GM21737 (cell line): ENCODE measurements around the gene F8A2.
"Not testable (repeated sequence)": the region's sequence is repeated elsewhere in the genome, so short reads cannot be mapped to it uniquely, and the experiment has no call there.

Experiments used
- ATAC-seq: cut with Tn5 transposase; IDR thresholded peaks from one replicate; pipeline ENCODE4 v1.9.1; 2021; ENCODE audit warnings: mild to moderate bottlenecking, moderate library complexity; ENCODE audit not compliant: unreplicated experiment

F8A2 gene

DNA sequence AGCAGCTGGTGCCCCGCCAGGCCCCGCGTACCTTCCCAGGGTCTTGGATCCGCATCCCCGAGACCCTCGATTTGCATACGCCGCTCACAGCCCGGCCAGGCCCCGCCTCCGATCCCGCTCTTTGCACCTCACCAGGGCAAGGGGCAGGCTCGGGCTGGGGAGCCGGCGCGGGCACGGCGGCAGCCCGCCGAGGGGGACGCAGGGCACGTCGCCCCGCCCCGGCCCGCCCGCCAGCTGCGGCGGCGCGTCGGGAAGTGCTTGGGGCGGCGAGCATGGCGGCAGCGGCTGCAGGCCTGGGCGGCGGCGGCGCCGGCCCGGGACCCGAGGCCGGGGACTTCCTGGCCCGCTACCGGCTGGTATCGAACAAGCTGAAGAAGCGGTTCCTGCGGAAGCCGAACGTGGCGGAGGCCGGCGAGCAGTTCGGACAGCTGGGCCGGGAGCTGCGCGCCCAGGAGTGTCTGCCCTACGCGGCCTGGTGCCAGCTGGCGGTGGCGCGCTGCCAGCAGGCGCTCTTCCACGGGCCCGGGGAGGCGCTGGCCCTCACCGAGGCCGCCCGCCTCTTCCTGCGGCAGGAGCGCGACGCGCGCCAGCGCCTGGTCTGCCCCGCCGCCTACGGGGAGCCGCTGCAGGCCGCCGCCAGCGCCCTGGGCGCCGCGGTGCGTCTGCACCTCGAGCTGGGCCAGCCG lies at the start of gene F8A2:
Gene F8A2, plus strand, starts transcription at position 253 of the 686 bp plus-strand sequence. Its CDS starts 20 bp downstream, at position 273.
- ATAC-seq, result peak; percentile 73

DNA sequence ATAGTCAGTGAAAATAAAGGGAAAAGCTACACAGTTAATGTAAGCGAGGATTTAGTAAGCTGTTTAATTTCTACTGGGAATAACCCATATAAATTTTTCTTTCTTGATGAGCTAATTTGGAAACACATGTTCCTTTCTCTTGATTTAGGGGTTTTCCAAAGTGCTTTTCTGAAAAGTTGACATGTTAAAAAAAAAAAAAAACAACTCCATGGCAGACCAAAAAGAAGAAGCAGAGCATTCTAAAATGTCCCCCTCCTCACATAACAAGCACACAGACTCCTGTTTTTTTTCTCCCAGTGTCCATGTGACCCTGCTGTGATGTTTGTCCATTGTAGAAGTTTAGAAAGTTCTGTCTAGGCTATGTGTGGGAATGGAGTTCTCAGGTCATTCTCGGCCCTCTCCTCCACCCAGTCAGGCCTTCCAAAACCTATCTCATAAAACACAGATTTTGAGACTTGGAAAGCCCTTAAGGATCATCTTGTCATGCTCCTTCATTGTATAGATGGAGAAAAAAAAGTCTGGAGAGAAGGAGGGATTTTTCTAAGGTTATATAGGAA lies 48.3 kb upstream of the F8A2 start:
- no peak for ATAC-seq

DNA sequence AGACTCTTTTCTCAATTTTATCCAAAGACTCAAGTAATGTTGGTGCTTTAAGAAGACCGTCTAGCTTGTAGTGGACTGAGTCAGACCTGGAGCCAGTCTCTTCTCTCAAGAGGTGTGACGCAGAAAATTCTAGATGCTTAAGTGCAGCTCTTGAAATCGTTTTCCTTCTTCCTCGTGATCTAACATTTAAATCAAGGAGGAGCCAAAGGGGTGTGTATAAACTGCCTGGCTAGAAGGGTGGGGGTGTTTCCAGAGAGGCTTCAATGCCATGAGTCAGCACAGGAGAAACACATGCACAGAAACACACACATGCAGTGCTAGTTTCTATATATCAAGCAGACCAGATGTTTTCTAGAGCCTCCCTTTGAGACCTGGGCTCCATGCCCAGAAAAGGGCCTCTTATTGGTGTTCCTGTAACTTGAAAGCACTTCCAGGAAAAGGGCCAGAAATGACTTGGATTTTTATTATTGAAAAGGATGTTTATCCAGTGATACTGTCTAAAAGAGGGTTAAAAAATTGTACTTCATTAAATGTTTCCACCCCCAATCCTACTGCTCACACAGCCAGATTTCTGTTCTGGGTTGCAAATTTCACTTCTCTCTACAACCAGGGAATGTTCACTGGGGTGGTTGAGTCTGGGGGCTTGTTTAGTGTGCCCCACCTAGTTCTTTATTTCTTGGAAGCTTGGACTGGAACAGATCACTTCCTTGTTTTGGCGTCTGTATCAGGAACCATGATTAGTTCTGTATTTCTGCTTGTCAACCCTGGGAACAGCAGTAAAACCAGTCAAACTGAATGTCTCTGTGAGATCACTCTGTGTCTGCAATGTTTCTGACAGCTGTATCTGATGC lies 47.2 kb upstream of the F8A2 start, which contains the start of gene CLIC2:
Gene CLIC2, minus strand, starts transcription at position 129 of the 851 bp plus-strand sequence. CDS start 187 bp downstream, outside the sequence.
- no peak for ATAC-seq

DNA sequence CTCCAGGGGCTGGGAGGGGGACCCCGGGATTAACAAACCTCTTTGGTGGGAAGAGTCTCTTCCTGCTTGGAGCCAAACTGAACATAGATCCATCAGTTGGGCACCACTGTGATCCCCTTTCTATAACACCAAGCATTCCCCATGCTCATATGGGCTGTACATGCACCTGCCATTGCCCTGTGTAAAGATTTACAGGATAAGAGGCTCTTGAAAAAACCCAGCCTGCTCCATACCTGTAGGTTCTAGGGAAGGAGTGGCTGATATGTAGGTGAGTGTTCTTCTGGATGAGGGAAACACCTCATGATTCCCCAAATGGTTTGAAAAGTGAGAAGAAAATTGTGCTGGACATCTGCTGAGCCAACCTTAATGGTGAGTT lies 46.6 kb upstream of the F8A2 start:
- not testable (repeated sequence) for ATAC-seq

DNA sequence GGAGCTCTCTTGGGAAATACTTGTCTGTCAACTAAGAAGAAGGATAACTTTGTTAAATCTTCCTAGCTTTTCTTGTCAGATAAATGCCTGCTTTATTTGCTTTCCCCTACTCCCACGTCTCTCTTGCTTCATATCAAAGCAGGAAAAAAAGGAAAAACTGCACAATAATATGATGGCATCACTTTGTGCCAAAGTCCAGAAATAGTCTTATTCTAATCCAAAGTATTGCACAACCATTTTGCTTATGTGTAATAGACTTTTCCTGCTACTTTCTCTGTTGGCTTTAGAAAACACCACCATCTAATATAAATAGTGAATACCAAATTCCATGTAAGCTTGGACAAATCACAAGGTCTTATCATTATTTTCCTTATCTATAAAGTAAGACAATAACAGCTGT lies 36.2 kb upstream of the F8A2 start:
- not testable (repeated sequence) for ATAC-seq

DNA sequence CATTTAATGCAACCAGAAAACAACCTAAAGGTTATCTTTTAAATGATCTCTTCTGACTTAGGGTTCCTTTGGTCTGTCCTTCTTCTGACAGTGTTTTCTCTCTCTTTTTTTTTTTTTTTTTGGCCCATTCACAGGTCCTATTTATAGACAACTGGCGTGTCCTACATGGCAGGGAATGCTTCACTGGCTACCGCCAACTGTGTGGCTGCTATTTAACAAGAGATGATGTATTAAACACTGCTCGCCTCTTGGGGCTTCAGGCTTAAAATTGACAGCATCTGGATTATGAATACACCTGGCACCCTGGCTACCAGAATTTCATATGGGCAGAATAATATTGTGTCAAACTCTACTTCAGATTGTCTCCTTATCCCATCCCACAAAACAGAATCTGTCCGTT lies 32.4 kb upstream of the F8A2 start:
- not testable (repeated sequence) for ATAC-seq

DNA sequence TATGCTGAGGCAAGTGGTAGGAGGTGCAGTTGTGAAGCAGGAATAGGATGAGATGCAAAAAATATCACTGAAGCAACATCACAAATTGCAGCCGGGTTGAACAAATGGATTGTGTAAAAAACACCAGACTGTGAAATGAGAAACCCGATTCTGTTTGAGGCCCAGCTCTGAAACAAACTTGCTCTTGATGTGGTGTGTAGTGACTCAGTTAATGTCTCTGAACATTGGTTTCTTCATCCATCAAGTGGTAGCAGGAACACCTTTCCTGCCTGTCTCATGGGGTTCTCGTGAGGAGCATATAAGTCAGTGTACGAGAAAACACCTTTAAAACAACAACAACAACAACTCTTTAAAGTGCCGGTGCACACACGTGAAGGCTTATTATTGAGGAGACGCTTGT lies 18.2 kb upstream of the F8A2 start:
- ATAC-seq, result not testable (repeated sequence)

DNA sequence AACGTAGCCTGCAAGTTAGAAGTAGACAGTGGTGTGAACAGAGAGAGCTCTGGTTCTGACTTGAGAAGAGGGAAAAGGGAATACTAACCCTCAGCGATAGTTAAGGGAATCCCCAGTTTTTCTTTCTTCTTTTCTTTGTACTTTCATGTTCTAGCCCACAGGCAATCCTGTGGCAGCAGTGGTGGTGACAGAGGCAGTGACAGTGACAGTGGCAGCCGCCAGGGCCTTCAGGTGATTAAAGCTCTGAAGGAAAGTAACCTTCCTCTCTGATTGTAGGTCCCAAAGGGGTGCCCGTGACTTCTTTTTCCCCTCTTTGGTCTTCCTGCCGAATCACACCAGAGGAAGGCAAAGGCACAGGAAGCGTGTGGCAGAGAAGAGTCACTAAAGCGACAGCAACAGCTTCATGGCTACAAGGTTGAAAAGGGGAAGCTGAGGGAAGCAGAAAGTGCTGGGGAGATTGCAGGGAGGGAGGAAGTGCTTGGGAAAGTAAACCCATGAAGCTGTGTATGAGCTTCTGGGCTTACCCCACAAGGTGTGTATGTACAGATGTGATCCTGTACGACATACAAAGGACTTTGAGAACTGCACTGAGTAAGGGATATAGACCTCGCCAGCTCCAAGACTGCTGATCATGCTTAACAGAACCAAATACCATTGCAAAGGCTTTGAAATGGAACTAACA lies 8.0 kb upstream of the F8A2 start:
- ATAC-seq, result peak; percentile 80

DNA sequence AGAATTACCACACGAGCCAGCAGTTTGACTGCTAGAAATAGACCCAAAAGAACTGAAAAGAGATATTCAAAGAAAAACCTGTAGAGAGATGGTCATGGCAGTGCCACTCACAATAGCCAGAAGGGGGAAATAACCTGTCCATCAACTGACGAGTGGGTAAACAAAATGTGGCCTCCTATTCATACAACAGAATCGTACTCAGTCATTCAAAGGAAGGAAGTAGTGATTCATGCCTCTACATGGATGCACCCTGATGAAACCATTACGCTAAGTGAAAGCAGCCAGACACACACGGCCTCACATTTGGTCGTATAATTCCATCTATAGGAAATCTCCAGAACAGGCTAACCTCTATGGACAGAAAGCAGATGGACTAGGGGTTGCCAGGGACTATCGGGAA lies 2.1 kb upstream of the F8A2 start:
- ATAC-seq, result not testable (repeated sequence)

DNA sequence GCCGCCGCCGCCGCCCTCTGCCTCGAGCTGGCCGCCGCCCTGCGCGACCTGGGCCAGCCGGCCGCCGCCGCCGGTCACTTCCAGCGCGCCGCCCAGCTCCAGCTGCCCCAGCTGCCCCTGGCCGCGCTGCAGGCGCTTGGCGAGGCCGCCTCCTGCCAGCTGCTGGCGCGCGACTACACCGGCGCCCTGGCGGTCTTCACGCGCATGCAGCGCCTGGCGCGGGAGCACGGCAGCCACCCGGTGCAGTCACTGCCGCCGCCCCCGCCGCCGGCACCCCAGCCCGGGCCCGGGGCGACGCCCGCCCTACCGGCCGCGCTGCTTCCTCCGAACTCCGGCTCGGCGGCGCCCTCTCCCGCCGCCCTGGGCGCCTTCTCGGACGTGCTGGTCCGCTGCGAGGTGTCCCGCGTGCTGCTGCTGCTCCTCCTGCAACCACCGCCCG lies 653 bp downstream of the F8A2 start:
- peak; percentile 57 for ATAC-seq

DNA sequence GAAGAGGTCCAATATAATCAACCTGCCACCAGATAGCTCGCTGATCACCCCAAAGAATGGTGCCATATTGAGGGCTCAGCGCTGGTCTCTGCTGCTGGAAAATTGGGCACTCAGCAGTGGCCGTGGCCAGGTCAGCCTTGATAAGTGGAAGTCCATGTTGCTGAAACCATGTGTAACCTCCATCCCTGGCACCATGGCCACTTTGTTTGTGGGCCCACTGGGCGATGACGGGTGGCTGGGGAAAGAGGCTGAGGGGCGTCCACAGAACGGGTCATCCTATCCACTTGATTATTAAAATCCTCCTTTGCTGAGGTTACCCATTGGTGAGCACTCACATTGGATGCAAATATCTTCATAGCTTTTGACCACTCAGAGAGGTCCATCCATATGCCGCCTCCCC lies 7.7 kb downstream of the F8A2 start:
- ATAC-seq, result no peak

DNA sequence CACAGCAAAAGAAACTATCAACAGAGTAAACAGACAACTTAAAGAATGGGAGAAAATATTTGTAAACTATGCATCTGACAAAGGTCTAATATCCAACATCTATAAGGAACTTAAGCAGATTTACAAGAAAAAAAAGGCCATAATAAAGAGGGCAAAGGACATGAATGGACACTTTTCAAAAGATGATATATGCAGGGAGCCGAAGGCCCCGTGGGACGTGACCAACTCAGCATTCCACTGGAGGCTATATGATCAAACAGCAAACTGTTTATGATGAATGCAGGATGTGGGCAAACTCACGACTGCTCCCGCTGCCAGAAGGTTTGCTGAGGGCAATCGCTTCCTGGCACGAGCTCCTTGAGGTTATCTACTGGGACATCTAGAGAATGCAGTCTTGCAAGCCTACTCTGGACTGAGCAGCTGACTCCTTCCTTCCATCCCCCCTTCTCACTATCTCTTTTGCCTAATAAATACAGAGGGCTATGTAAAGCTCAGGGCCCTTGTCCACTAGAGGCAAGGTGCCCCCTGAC lies 12.9 kb downstream of the F8A2 start:
- not testable (repeated sequence) for ATAC-seq

DNA sequence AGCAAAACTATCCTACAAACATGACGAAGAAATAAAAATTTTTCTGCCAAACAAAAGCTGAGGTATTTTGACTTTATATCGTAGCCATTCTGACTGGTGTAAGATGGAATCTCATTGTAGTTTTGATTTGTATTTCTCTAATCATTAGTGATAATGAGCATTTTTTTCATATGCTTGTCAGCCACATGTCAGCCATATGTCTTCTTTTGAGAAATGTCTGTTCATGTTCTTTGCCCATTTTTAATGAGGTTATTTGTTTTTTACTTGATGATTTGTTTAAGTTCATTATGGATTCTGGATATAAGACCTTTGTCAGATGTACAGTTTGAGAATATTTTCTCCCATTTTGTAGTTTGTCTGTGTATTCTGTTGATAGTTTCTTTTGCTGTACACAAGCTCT lies 24.5 kb downstream of the F8A2 start:
- ATAC-seq, result no peak

DNA sequence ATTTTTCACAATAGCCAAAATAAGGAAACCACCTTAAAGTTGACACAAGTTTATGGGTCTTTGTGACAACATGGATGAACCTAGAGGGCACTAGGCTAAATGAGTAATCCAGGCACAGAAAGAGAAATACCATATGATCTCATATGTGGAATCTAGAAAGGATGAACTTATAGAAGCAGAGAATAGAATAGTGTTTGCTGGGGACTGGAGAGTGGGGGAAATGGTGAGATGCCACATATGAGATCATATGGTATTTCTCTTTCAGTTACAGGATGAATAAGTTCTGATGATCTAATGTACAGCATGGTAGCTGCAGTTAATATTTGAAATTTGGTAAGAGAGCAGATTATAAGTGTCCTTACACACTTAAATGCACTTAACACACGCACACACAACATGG lies 35.9 kb downstream of the F8A2 start:
- no peak for ATAC-seq
